Cerebellar nuclear complex (tissue), 1 donor: Measurements from ENCODE around the gene TMED1.

Experiments used
- DNase-seq, 2 experiments: peaks; one replicate each; lab custom pipeline; 2025; lab: John Stamatoyannopoulos, UW

TMED1 gene

GRCh38 chr19:10831987-10832938, 3.7 kb downstream of the TMED1 start:
- no peak for DNase-seq

- DNase-seq: no peak
Observed at GRCh38 chr19:10830931-10831779, 4.9 kb downstream of the TMED1 start.

GRCh38 chr19:10830370-10830769, 5.6 kb downstream of the TMED1 start:
- DNase-seq: no peak

- DNase-seq: no peak
Observed at GRCh38 chr19:10829967-10830366, 6.0 kb downstream of the TMED1 start.

- DNase-seq: no peak
Observed at GRCh38 chr19:10828981-10829821, 6.8 kb downstream of the TMED1 start.

GRCh38 chr19:10826846-10827245, 9.2 kb downstream of the TMED1 start:
- DNase-seq: no peak

GRCh38 chr19:10826231-10826630, 9.8 kb downstream of the TMED1 start:
- no peak for DNase-seq

GRCh38 chr19:10823690-10824089, 12.3 kb downstream of the TMED1 start:
- DNase-seq: no peak

- no peak for DNase-seq
Observed at GRCh38 chr19:10820173-10820572, 15.8 kb downstream of the TMED1 start.

GRCh38 chr19:10819124-10820060, 16.6 kb downstream of the TMED1 start:
- no peak for DNase-seq

- DNase-seq: no peak
Observed at GRCh38 chr19:10818301-10819123, 17.5 kb downstream of the TMED1 start.

GRCh38 chr19:10817291-10818038, 18.5 kb downstream of the TMED1 start:
- no peak for DNase-seq

GRCh38 chr19:10816691-10817090, 19.3 kb downstream of the TMED1 start:
- DNase-seq: no peak

GRCh38 chr19:10815969-10816644, 19.9 kb downstream of the TMED1 start:
- no peak for DNase-seq

- no peak for DNase-seq
Observed at GRCh38 chr19:10815007-10815536, 20.9 kb downstream of the TMED1 start.

- DNase-seq: no peak
Observed at GRCh38 chr19:10812902-10813404, 23.1 kb downstream of the TMED1 start.

GRCh38 chr19:10812196-10812595, 23.8 kb downstream of the TMED1 start:
- no peak for DNase-seq
